ENCODE results near the gene KCNN3. TPM values are rescaled to one million over a fixed set of nuclear protein-coding genes. Genes with fewer than 3 reads are reported as not detected.

The KCNN3 gene
- total and polyA plus RNA-seq, 4 donors, result 0.47 to 4.9 (median 1.9) TPM

- WGBS, 2 donors, result 96% methylated on average over 12 of the region's 12 CpGs
Measured at GRCh38 chr1:154735061-154735803, 134.8 kb downstream of the KCNN3 start.

DNA sequence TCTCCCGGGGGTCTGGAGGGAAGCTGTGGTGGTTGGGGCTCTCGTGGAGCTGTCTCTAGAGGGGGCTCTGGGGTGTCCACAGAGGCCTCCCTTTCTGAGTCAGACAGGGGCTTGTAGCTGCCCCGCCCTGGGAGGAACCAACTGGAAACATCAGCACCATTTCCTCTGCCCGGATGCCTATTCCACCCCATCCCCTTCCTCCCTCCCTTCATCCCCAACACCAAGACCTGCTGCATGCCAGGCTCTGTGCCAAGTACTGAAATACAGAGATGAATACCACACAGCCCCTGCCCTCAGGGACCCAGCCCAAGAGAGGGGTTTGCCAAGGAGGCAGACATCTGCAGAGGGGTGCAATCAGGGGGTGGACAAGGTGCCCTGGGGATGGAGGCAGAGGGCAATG, 136.5 kb downstream of the KCNN3 start:
- H3K9ac ChIP-seq (ENCODE audit: insufficient read depth in 1 of 2, low read length in 2 of 2), result no peak overlapping the region
- TF ChIP-seq, protein P1, sequence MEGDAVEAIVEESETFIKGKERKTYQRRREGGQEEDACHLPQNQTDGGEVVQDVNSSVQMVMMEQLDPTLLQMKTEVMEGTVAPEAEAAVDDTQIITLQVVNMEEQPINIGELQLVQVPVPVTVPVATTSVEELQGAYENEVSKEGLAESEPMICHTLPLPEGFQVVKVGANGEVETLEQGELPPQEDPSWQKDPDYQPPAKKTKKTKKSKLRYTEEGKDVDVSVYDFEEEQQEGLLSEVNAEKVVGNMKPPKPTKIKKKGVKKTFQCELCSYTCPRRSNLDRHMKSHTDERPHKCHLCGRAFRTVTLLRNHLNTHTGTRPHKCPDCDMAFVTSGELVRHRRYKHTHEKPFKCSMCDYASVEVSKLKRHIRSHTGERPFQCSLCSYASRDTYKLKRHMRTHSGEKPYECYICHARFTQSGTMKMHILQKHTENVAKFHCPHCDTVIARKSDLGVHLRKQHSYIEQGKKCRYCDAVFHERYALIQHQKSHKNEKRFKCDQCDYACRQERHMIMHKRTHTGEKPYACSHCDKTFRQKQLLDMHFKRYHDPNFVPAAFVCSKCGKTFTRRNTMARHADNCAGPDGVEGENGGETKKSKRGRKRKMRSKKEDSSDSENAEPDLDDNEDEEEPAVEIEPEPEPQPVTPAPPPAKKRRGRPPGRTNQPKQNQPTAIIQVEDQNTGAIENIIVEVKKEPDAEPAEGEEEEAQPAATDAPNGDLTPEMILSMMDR (IDR thresholded peaks at IDR 0.05; ENCODE audit: control extremely low read depth, extremely low read depth), result no peak
- WGBS, 2 donors, result 62 to 63% methylated on average over 4 of the region's 4 CpGs

More at GRCh38 chr1:154735061-154735803, 134.8 kb downstream of the KCNN3 start:
- TF ChIP-seq, protein P1 (IDR thresholded peaks at IDR 0.05; ENCODE audit: control extremely low read depth, extremely low read depth), result no peak
- DNase-seq, result no peak
- Histone ChIP-seq H3K27ac (ENCODE audit: low read depth in 1 of 2, low read length in 1 of 2) (no peak overlapping the region), H3K36me3 (ENCODE audit: control insufficient read depth in 4 of 4, insufficient read depth in 4 of 4, low read length in 4 of 4) (no peaks in the 10 kb centered on the region), H3K9ac (ENCODE audit: insufficient read depth in 1 of 2, low read length in 2 of 2) (no peak overlapping the region), H3K27me3 (ENCODE audit: control insufficient read depth in 3 of 3, insufficient read depth in 3 of 3, low read length in 2 of 3) (peaks cover 0 to 5% (median 0%) of the 10 kb centered on the region in 3 donors), H3K9me3 (ENCODE audit: control insufficient read depth in 4 of 4, insufficient read depth in 3 of 4, low read length in 3 of 4) (no peaks in the 10 kb centered on the region), H3K4me1 (ENCODE audit: control insufficient read depth in 5 of 5, insufficient read depth in 5 of 5, low read length in 5 of 5) (peaks cover 0 to 7% (median 4%) of the 10 kb centered on the region in 5 donors), H3K4me3 (no peak overlapping the region)
- ATAC-seq (ENCODE audit: insufficient read depth, low FRiP score), result no peak

GRCh38 chr1:154730986-154731489, 139.0 kb downstream of the KCNN3 start:
- no peak overlapping the region for H3K9ac ChIP-seq (ENCODE audit: insufficient read depth in 1 of 2, low read length in 2 of 2)
- H3K36me3 ChIP-seq (ENCODE audit: control insufficient read depth in 4 of 4, insufficient read depth in 4 of 4, low read length in 4 of 4), result no peaks in the 10 kb centered on the region
- no peak overlapping the region for H3K4me3 ChIP-seq
- TF ChIP-seq, protein P1 (IDR thresholded peaks at IDR 0.05; ENCODE audit: control extremely low read depth, extremely low read depth), result no peak
- no peaks in the 10 kb centered on the region for H3K27me3 ChIP-seq (ENCODE audit: control insufficient read depth in 3 of 3, insufficient read depth in 3 of 3, low read length in 2 of 3)
- ATAC-seq (ENCODE audit: insufficient read depth, low FRiP score) (no peak), DNase-seq (peak in 2 of 3 donors; percentile 18 to 42)
- H3K27ac ChIP-seq (ENCODE audit: low read depth in 1 of 2, low read length in 1 of 2), result peak overlapping the region; percentile 37 to 60
- peaks cover 0 to 14% (median 5%) of the 10 kb centered on the region in 5 donors for H3K4me1 ChIP-seq (ENCODE audit: control insufficient read depth in 5 of 5, insufficient read depth in 5 of 5, low read length in 5 of 5)
- WGBS, 2 donors, result 32 to 47% methylated on average over 10 of the region's 10 CpGs
- no peaks in the 10 kb centered on the region for H3K9me3 ChIP-seq (ENCODE audit: control insufficient read depth in 4 of 4, insufficient read depth in 3 of 4, low read length in 3 of 4)

More for the DNA sequence above, 136.5 kb downstream of the KCNN3 start:
- DNase-seq, result no peak
- ATAC-seq (ENCODE audit: insufficient read depth, low FRiP score), result no peak
- H3K4me1 ChIP-seq (ENCODE audit: control insufficient read depth in 5 of 5, insufficient read depth in 5 of 5, low read length in 5 of 5), result peaks cover 0 to 14% (median 5%) of the 10 kb centered on the region in 5 donors
- no peaks in the 10 kb centered on the region for H3K9me3 ChIP-seq (ENCODE audit: control insufficient read depth in 4 of 4, insufficient read depth in 3 of 4, low read length in 3 of 4)
- no peak overlapping the region for H3K27ac ChIP-seq (ENCODE audit: low read depth in 1 of 2, low read length in 1 of 2)
- H3K4me3 ChIP-seq, result no peak overlapping the region
- H3K36me3 ChIP-seq (ENCODE audit: control insufficient read depth in 4 of 4, insufficient read depth in 4 of 4, low read length in 4 of 4), result no peaks in the 10 kb centered on the region
- H3K27me3 ChIP-seq (ENCODE audit: control insufficient read depth in 3 of 3, insufficient read depth in 3 of 3, low read length in 2 of 3), result peaks cover 0 to 5% (median 0%) of the 10 kb centered on the region in 3 donors

Data from lung (tissue), 12 donors.